Prostate gland (tissue), 2 donors: ENCODE results near the gene STEAP2.

Experiments
- POLR2A ChIP-seq: fragments of 450-650 bp; IDR thresholded peaks from one replicate; pipeline ENCODE4 v1.6.1; 2016; ENCODE audit warnings: antibody characterized with exemption, mild to moderate bottlenecking
- POLR2AphosphoS5 ChIP-seq: sonication (generic); formaldehyde crosslinking; IDR thresholded peaks from one replicate; pipeline ENCODE4 v1.6.1; 2017; ENCODE audit warnings: antibody characterized with exemption
- TF ChIP-seq, protein P1 (sequence below), 4 experiments: fragments of 200-600 bp in 2 of 4; fragments of 450-650 bp in 2 of 4; sonication (generic) in 2 of 4; IDR thresholded peaks; 1 replicate in 3 of 4; 2 replicates in 1 of 4; pipeline ENCODE4 v1.5.1; 2016 to 2019; ENCODE audit warnings: antibody characterized with exemption in 4 of 4, mild to moderate bottlenecking in 2 of 4, moderate library complexity in 2 of 4

DNA sequence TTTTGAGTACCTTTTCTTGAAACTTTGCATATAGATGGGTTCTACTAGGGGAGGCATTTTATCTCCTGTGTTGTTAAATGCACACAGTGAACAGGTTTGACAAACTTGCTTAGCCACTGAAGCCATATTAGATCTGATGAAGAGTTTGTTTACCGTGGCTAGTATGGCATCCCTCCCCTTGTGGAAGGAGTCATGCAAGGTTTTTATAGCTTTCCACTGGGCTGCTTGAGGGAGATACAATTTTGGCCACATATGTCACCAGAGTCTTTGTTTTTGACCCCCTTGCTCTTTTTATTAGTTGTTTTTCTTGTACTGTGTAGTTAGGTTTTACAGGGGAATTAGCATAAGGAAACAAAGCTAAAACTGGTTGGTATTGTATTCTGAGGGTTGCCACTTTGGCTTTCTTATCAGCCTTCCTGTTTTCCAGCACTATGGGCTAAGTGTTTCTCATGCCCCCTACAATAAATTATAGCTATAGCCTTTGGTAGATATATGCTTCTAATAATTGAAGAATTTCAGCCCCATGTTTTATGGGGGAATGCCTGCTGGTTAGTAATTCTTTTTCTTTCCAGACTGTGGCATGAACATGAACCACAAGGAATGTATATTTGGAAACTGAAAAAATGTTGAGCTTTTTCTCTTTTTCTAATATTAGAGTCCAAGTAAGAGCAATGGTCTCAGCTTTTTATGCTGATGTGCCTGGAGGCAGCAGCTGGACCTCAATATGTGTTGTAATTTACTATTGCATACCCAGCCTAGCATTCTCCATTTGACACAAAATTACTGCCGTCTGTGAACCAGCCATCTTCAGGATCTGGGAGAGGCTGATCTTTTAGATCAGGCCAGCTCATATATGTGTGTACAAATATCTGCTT lies 18.4 kb upstream of the STEAP2 start:
- no peak for TF ChIP-seq POLR2A
- TF ChIP-seq, protein P1, sequence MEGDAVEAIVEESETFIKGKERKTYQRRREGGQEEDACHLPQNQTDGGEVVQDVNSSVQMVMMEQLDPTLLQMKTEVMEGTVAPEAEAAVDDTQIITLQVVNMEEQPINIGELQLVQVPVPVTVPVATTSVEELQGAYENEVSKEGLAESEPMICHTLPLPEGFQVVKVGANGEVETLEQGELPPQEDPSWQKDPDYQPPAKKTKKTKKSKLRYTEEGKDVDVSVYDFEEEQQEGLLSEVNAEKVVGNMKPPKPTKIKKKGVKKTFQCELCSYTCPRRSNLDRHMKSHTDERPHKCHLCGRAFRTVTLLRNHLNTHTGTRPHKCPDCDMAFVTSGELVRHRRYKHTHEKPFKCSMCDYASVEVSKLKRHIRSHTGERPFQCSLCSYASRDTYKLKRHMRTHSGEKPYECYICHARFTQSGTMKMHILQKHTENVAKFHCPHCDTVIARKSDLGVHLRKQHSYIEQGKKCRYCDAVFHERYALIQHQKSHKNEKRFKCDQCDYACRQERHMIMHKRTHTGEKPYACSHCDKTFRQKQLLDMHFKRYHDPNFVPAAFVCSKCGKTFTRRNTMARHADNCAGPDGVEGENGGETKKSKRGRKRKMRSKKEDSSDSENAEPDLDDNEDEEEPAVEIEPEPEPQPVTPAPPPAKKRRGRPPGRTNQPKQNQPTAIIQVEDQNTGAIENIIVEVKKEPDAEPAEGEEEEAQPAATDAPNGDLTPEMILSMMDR (IDR thresholded peaks at IDR 0.05) = no peak
- TF ChIP-seq POLR2AphosphoS5 = peak; percentile 79
